Endothelial cell of umbilical vein (primary cell): Measurements from ENCODE around the gene THTPA. TPM values are rescaled to one million over a fixed set of nuclear protein-coding genes. Genes with fewer than 3 reads are reported as not detected.

Experiments used
- BruUV-seq: library from RNA; stranded (reverse); fragments of 400-500 nt; replicated peaks from 2 replicates; lab custom pipeline; 2021; lab: Mats Ljungman, UMichigan
- CTCF ChIA-PET: fragments of 300-600, 350-600 bp; sonication (Branson Sonifier 250); formaldehyde crosslinking; loops from one replicate; lab custom pipeline; 2021; ENCODE audit warnings: antibody characterized with exemption, inconsistent platforms; lab: Charles Lee
- POLR2A ChIA-PET: fragments of 300-600, 350-600 bp; sonication (Branson Sonifier 250); formaldehyde crosslinking; loops from one replicate; lab custom pipeline; 2021; ENCODE audit warnings: antibody characterized with exemption, inconsistent platforms; lab: Charles Lee
- DNase-seq: peaks from one replicate; pipeline ENCODE4 v3.0.0-alpha.2; 2011; ENCODE audit warnings: low read depth, low spot score
- FAIRE-seq: peaks from 2 replicates; lab custom pipeline; 2011; peaks lifted over from hg19 to GRCh38; lab: Jason Lieb, UNC
- H2AFZ ChIP-seq: 2 replicates; pipeline ENCODE4 v1.6.0; 2012; ENCODE audit warnings: low read depth, low read length, control low read depth, inconsistent platforms
- H3K27ac ChIP-seq: 2 replicates; pipeline ENCODE4 v1.5.1; 2011; ENCODE audit warnings: low read depth, mild to moderate bottlenecking, control low read depth, low read length, moderate library complexity; ENCODE audit not compliant: insufficient read depth
- H3K27me3 ChIP-seq, 2 experiments: 2 replicates each; pipeline versions ENCODE4 v1.6.0 to v1.6.1; 2011; ENCODE audit warnings: low read length in 2 of 2, mixed read lengths in 1 of 2; ENCODE audit not compliant: control insufficient read depth in 2 of 2, insufficient read depth in 2 of 2
- H3K36me3 ChIP-seq, 2 experiments: 2 replicates in 1 of 2; 3 replicates in 1 of 2; pipeline ENCODE4 v1.5.1; 2011; ENCODE audit warnings: low read length in 2 of 2, mild to moderate bottlenecking in 1 of 2, moderate library complexity in 1 of 2; ENCODE audit not compliant: control insufficient read depth in 2 of 2, insufficient read depth in 2 of 2; ENCODE audit errors: extremely low read depth in 1 of 2
- H3K4me1 ChIP-seq: 3 replicates; pipeline ENCODE4 v1.5.1; 2011; ENCODE audit warnings: mild to moderate bottlenecking, low read length; ENCODE audit not compliant: control insufficient read depth, insufficient read depth; ENCODE audit errors: extremely low read depth
- H3K4me2 ChIP-seq: 2 replicates; pipeline ENCODE4 v1.6.1; 2011; ENCODE audit warnings: low read length, control low read depth, mixed read lengths; ENCODE audit not compliant: insufficient read depth
- H3K4me3 ChIP-seq, 3 experiments: fragments of 200-600 bp in 1 of 3; sonication (generic), shearing (Covaris generic) in 1 of 3; replicated peaks in 1 of 3; 2 replicates each; pipeline ENCODE4 v1.5.1; 2011 to 2016; ENCODE audit warnings: control low read depth in 3 of 3, low read length in 3 of 3, mild to moderate bottlenecking in 2 of 3, inconsistent platforms in 1 of 3, low read depth in 1 of 3, moderate library complexity in 1 of 3; ENCODE audit not compliant: insufficient read depth in 1 of 3
- H3K79me2 ChIP-seq: 2 replicates; pipeline ENCODE4 v1.6.0; 2012; ENCODE audit warnings: low read length, inconsistent platforms; ENCODE audit not compliant: control insufficient read depth, insufficient read depth
- H3K9ac ChIP-seq: replicated peaks from 2 replicates; pipeline ENCODE3; 2011; ENCODE audit warnings: low read length, control low read depth; ENCODE audit not compliant: insufficient read depth; ENCODE audit errors: extremely low read depth
- H3K9me1 ChIP-seq: replicated peaks from 3 replicates; pipeline ENCODE4 v1.6.0; 2011; ENCODE audit warnings: mild to moderate bottlenecking, low read length; ENCODE audit not compliant: control insufficient read depth, insufficient read depth; ENCODE audit errors: extremely low read depth
- H3K9me3 ChIP-seq: replicated peaks from 2 replicates; pipeline ENCODE4 v1.5.1; 2012; ENCODE audit warnings: low read length, inconsistent platforms; ENCODE audit not compliant: control insufficient read depth, insufficient read depth
- H4K20me1 ChIP-seq: replicated peaks from 2 replicates; pipeline ENCODE3; 2011; ENCODE audit warnings: mild to moderate bottlenecking, low read length; ENCODE audit not compliant: control insufficient read depth, insufficient read depth; ENCODE audit errors: extremely low read depth
- EZH2 ChIP-seq: IDR thresholded peaks from 2 replicates; pipeline ENCODE4 v1.6.1; 2012; ENCODE audit warnings: borderline replicate concordance, low read depth, mild to moderate bottlenecking, moderate library complexity, low read length, inconsistent platforms; ENCODE audit not compliant: severe bottlenecking
- FOS ChIP-seq: IDR thresholded peaks from 2 replicates; pipeline ENCODE4 v1.6.1; 2011; ENCODE audit warnings: mild to moderate bottlenecking, low read length, moderate library complexity, borderline replicate concordance; ENCODE audit not compliant: insufficient read depth
- GATA2 ChIP-seq: IDR thresholded peaks from 2 replicates; pipeline ENCODE4 v1.7.0; 2011; ENCODE audit warnings: low read depth, mild to moderate bottlenecking, moderate library complexity, mixed read lengths, low read length; ENCODE audit not compliant: insufficient read length, insufficient read depth
- JUN ChIP-seq: IDR thresholded peaks from 2 replicates; pipeline ENCODE4 v1.6.1; 2011; ENCODE audit warnings: borderline replicate concordance, low read depth; ENCODE audit not compliant: insufficient read length, insufficient read depth
- MYC ChIP-seq: IDR thresholded peaks from one replicate; pipeline ENCODE4 v1.6.1; 2011; ENCODE audit warnings: mild to moderate bottlenecking, low read depth, low read length
- POLR2A ChIP-seq: IDR thresholded peaks from 2 replicates; pipeline ENCODE4 v1.6.1; 2012; ENCODE audit warnings: low read depth, mild to moderate bottlenecking, control low read depth, low read length
- POLR2AphosphoS5 ChIP-seq: IDR thresholded peaks from 2 replicates; pipeline ENCODE4 v1.6.1; 2012; ENCODE audit warnings: low read depth, mild to moderate bottlenecking, control low read depth, low read length, moderate library complexity; ENCODE audit not compliant: insufficient read depth
- dilution Hi-C: fragments of 300-500 bp; cut with MboI; formaldehyde crosslinking; loops from one replicate; pipeline ENCODE4 v1.15.0; 2019; ENCODE audit warnings: low sequenced_read_pairs; ENCODE audit not compliant: extremely low pct_ligation_motif_present
- intact Hi-C: fragments of 100-400 bp; cut with micrococcal nuclease; formaldehyde crosslinking; loops from one replicate; pipeline ENCODE4 v1.10.0; 2022
- polyA plus RNA-seq, 4 experiments: library from polyadenylated mRNA; depleted of rRNA in 3 of 4; stranded (reverse) in 3 of 4; unstranded in 1 of 4; fragments of >200 nt; gene quantifications; 2 replicates each; pipeline versions ENCODE4 v1.2.1 to v1.2.3, GENCODE V29; 2011 to 2012; ENCODE audit warnings: missing spikeins in 1 of 4
- total RNA-seq: library from RNA; stranded (reverse); gene quantifications from 2 replicates; pipeline ENCODE4 v1.2.3, GENCODE V29; 2021
- TF ChIP-seq, protein P1 (sequence below), 2 donors: IDR thresholded peaks; 1 replicate in 1 of 2; 2 replicates in 1 of 2; pipeline ENCODE4 v1.5.1; 2011; ENCODE audit warnings: low read length in 2 of 2, mild to moderate bottlenecking in 2 of 2, moderate library complexity in 2 of 2, control low read depth in 1 of 2, inconsistent platforms in 1 of 2, low read depth in 1 of 2; ENCODE audit not compliant: insufficient read depth in 1 of 2; ENCODE audit errors: extremely low read depth in 1 of 2
- TF ChIP-seq, protein P2 (sequence below): IDR thresholded peaks from 2 replicates; pipeline ENCODE4 v1.6.1; 2011; ENCODE audit not compliant: insufficient read depth, insufficient read length

Gene THTPA
- total and polyA plus RNA-seq, 2 donors (not counting 3 experiments of a cell fraction or from before 2014, with no cell fraction given), result 10.8 to 12.5 TPM

DNA sequence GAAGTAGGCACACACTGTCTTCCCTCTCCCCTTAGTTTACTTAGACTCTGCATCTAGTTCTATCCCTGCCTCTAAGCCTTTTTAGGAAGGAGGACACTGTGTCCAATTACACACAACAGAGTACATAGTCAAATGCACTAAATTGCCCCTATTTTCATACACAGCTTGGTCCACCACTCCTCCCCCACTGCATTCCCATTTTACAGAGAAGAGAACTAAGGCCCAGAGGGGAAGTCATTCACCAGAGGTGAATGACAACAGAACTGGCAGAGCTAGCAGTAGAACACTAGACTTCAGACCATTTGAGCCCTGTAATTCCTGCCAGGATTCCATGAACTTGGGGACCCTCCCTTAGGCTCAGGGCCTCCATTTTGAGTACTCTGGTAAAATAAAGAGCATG lies 23.7 kb downstream of the THTPA start:
- no TSS peak for BruUV-seq
- Histone ChIP-seq H3K27ac (no peak overlapping the region), H2AFZ (no peak overlapping the region), H3K9me1 (no peaks in the 10 kb centered on the region), H3K4me3 (no peak overlapping the region), H3K79me2 (no peaks in the 10 kb centered on the region), H3K9ac (no peak overlapping the region), H3K27me3 (peaks cover 34 to 48% of the 10 kb centered on the region in 2 experiments), H3K9me3 (no peaks in the 10 kb centered on the region), H4K20me1 (no peaks in the 10 kb centered on the region), H3K36me3 (no peaks in the 10 kb centered on the region), H3K4me2 (no peak overlapping the region), H3K4me1 (no peaks in the 10 kb centered on the region)
- POLR2A ChIA-PET, result no interaction called here
- TF ChIP-seq POLR2A (no peak), POLR2AphosphoS5 (no peak), JUN (no peak), FOS (no peak), GATA2 (no peak), MYC (no peak), EZH2 (no peak)
- TF ChIP-seq, protein P1, sequence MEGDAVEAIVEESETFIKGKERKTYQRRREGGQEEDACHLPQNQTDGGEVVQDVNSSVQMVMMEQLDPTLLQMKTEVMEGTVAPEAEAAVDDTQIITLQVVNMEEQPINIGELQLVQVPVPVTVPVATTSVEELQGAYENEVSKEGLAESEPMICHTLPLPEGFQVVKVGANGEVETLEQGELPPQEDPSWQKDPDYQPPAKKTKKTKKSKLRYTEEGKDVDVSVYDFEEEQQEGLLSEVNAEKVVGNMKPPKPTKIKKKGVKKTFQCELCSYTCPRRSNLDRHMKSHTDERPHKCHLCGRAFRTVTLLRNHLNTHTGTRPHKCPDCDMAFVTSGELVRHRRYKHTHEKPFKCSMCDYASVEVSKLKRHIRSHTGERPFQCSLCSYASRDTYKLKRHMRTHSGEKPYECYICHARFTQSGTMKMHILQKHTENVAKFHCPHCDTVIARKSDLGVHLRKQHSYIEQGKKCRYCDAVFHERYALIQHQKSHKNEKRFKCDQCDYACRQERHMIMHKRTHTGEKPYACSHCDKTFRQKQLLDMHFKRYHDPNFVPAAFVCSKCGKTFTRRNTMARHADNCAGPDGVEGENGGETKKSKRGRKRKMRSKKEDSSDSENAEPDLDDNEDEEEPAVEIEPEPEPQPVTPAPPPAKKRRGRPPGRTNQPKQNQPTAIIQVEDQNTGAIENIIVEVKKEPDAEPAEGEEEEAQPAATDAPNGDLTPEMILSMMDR (IDR thresholded peaks at IDR 0.05; ENCODE audit: extremely low read depth in 1 of 2, insufficient read depth in 1 of 2, low read depth in 1 of 2, low read length in 2 of 2), result no peak
- TF ChIP-seq, protein P2, sequence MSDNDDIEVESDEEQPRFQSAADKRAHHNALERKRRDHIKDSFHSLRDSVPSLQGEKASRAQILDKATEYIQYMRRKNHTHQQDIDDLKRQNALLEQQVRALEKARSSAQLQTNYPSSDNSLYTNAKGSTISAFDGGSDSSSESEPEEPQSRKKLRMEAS, result no peak
- dilution Hi-C loops, result no loop called here
- FAIRE-seq, result no peak
- DNase-seq, result no peak
- CTCF ChIA-PET, result interaction anchor here (2.1 kb wide), 1 partner anchor 9 kb away, joined by 5 read pairs; no protein-coding TSS in a partner anchor
- intact Hi-C loops, result no loop called here
